H9 (cell line): ENCODE measurements around the gene PMS1. TPM values are rescaled to one million over a fixed set of nuclear protein-coding genes. Genes with fewer than 3 reads are reported as not detected.
A peak's percentile ranks its signal among the peaks of the same experiment; 100 is the strongest.

Experiments
- DNase-seq: peaks from one replicate; pipeline ENCODE4 v3.0.0-alpha.2; 2017
- H2AFZ ChIP-seq: one replicate; pipeline ENCODE4 v1.6.1; 2013; ENCODE audit warnings: mild to moderate bottlenecking, low read length, control low read depth, moderate library complexity
- H2AK5ac ChIP-seq: 2 replicates; pipeline ENCODE4 v1.6.1; 2013; ENCODE audit warnings: low read length, control low read depth, mixed read lengths; ENCODE audit not compliant: insufficient read length
- H2BK120ac ChIP-seq: one replicate; pipeline ENCODE4 v1.6.1; 2013; ENCODE audit warnings: low read depth, mild to moderate bottlenecking, low read length, control low read depth, inconsistent platforms; ENCODE audit not compliant: poor library complexity, severe bottlenecking
- H2BK12ac ChIP-seq: 2 replicates; pipeline ENCODE4 v1.6.1; 2013; ENCODE audit warnings: low read length, control low read depth, mixed read lengths, low read depth; ENCODE audit not compliant: insufficient read length
- H2BK15ac ChIP-seq: 2 replicates; pipeline ENCODE4 v1.6.1; 2013; ENCODE audit warnings: low read depth, low read length, control low read depth
- H2BK20ac ChIP-seq: one replicate; pipeline ENCODE4 v1.6.1; 2013; ENCODE audit warnings: low read depth, mild to moderate bottlenecking, low read length, control low read depth, inconsistent platforms; ENCODE audit not compliant: poor library complexity, severe bottlenecking
- H2BK5ac ChIP-seq: 2 replicates; pipeline ENCODE4 v1.6.1; 2013; ENCODE audit warnings: low read length, control low read depth, mixed read lengths; ENCODE audit not compliant: insufficient read length
- H3K14ac ChIP-seq: 2 replicates; pipeline ENCODE4 v1.6.1; 2013; ENCODE audit warnings: low read length, control low read depth; ENCODE audit not compliant: insufficient read depth
- H3K18ac ChIP-seq: 2 replicates; pipeline ENCODE4 v1.6.1; 2013; ENCODE audit warnings: low read depth, mild to moderate bottlenecking, mixed read lengths, low read length, control low read depth; ENCODE audit not compliant: insufficient read length
- H3K23ac ChIP-seq: 2 replicates; pipeline ENCODE4 v1.6.1; 2013; ENCODE audit warnings: low read length, control low read depth, mixed read lengths, low read depth; ENCODE audit not compliant: insufficient read length
- H3K23me2 ChIP-seq: 2 replicates; pipeline ENCODE4 v1.6.1; 2013; ENCODE audit warnings: low read depth, mild to moderate bottlenecking, mixed read lengths, low read length, control low read depth; ENCODE audit not compliant: insufficient read length, poor library complexity, severe bottlenecking
- H3K27ac ChIP-seq: 2 replicates; pipeline ENCODE4 v1.5.1; 2013; ENCODE audit warnings: low read length, control low read depth, mixed read lengths, low read depth; ENCODE audit not compliant: insufficient read length
- H3K27me3 ChIP-seq: 2 replicates; pipeline ENCODE4 v1.6.1; 2013; ENCODE audit warnings: low read length, control low read depth, inconsistent platforms; ENCODE audit not compliant: insufficient read depth
- H3K4ac ChIP-seq: 2 replicates; pipeline ENCODE4 v1.6.1; 2013; ENCODE audit warnings: low read depth, mild to moderate bottlenecking, control low read depth, inconsistent platforms, low read length, moderate library complexity
- H3K4me1 ChIP-seq: 2 replicates; pipeline ENCODE4 v1.6.1; 2013; ENCODE audit warnings: low read length, control low read depth, inconsistent platforms; ENCODE audit not compliant: insufficient read depth
- H3K4me2 ChIP-seq: 2 replicates; pipeline ENCODE4 v1.6.1; 2013; ENCODE audit warnings: low read length, control low read depth, mixed read lengths; ENCODE audit not compliant: insufficient read length, insufficient read depth
- H3K56ac ChIP-seq: 2 replicates; pipeline ENCODE4 v1.6.1; 2013; ENCODE audit warnings: low read depth, mild to moderate bottlenecking, mixed read lengths, low read length, control low read depth; ENCODE audit not compliant: insufficient read length
- H3K79me1 ChIP-seq: 2 replicates; pipeline ENCODE4 v1.6.1; 2013; ENCODE audit warnings: low read depth, mild to moderate bottlenecking, moderate library complexity, low read length, control low read depth, inconsistent platforms; ENCODE audit not compliant: insufficient read depth, poor library complexity, severe bottlenecking
- H3K79me2 ChIP-seq: 2 replicates; pipeline ENCODE4 v1.6.1; 2013; ENCODE audit warnings: low read length, control low read depth, inconsistent platforms; ENCODE audit not compliant: insufficient read depth
- H3K9ac ChIP-seq: 2 replicates; pipeline ENCODE4 v1.6.1; 2013; ENCODE audit warnings: low read length, control low read depth, mixed read lengths; ENCODE audit not compliant: insufficient read length; ENCODE audit errors: extremely low read depth
- H3K9me3 ChIP-seq: one replicate; pipeline ENCODE4 v1.6.1; 2013; ENCODE audit warnings: low read depth, low read length, inconsistent platforms; ENCODE audit not compliant: control insufficient read depth
- H3T11ph ChIP-seq: one replicate; pipeline ENCODE4 v1.6.1; 2013; ENCODE audit warnings: mild to moderate bottlenecking, low read length, control low read depth, inconsistent platforms
- H4K20me1 ChIP-seq: one replicate; pipeline ENCODE4 v1.6.1; 2013; ENCODE audit not compliant: control insufficient read depth, insufficient read length, insufficient read depth
- H4K5ac ChIP-seq: 2 replicates; pipeline ENCODE4 v1.6.1; 2013; ENCODE audit warnings: low read depth, mild to moderate bottlenecking, mixed read lengths, low read length, control low read depth; ENCODE audit not compliant: insufficient read length
- H4K8ac ChIP-seq: replicated peaks from 2 replicates; pipeline ENCODE4 v1.6.1; 2013; ENCODE audit warnings: low read length, control low read depth, mixed read lengths, low read depth; ENCODE audit not compliant: insufficient read length
- H4K91ac ChIP-seq: 2 replicates; pipeline ENCODE4 v1.6.1; 2013; ENCODE audit warnings: low read depth, mild to moderate bottlenecking, moderate library complexity, mixed read lengths, low read length, control low read depth; ENCODE audit not compliant: insufficient read length
- H3K27ac Mint-ChIP-seq, 3 experiments: 2 replicates in 2 of 3; 3 replicates in 1 of 3; pipeline ENCODE4 v1.8.0; 2020 to 2021; ENCODE audit warnings: mixed read lengths in 3 of 3, mild to moderate bottlenecking in 1 of 3, moderate library complexity in 1 of 3
- H3K27me3 Mint-ChIP-seq: 2 replicates; pipeline ENCODE4 v1.8.0; 2021; ENCODE audit warnings: low read depth, mild to moderate bottlenecking, moderate library complexity, mixed read lengths
- H3K36me3 Mint-ChIP-seq, 3 experiments: 2 replicates in 2 of 3; 3 replicates in 1 of 3; pipeline ENCODE4 v1.8.0; 2020 to 2021; ENCODE audit warnings: low read depth in 3 of 3, mixed read lengths in 3 of 3; ENCODE audit not compliant: insufficient read depth in 1 of 3
- H3K4me1 Mint-ChIP-seq, 2 experiments: 2 replicates each; pipeline ENCODE4 v1.8.0; 2020; ENCODE audit warnings: mixed read lengths in 2 of 2
- H3K4me3 Mint-ChIP-seq, 2 experiments: 2 replicates in 1 of 2; 3 replicates in 1 of 2; pipeline ENCODE4 v1.8.0; 2020 to 2021; ENCODE audit warnings: mild to moderate bottlenecking in 2 of 2, mixed read lengths in 2 of 2, moderate library complexity in 1 of 2
- H3K9me3 Mint-ChIP-seq, 2 experiments: 2 replicates in 1 of 2; 3 replicates in 1 of 2; pipeline ENCODE4 v1.8.0; 2020; ENCODE audit warnings: mild to moderate bottlenecking in 2 of 2, mixed read lengths in 2 of 2, moderate library complexity in 1 of 2
- CTCF ChIP-seq: fragments of 200-600 bp; sonication (generic); conservative IDR thresholded peaks from 3 replicates; pipeline ENCODE4 v1.8.0; 2021; ENCODE audit warnings: antibody characterized with exemption, mild to moderate bottlenecking
- WGBS: extraction: QIAGEN DNeasy Blood & Tissue Kit; methylation state at CpG from one replicate; pipeline ENCODE4 v1.1.7; 2013; ENCODE audit warnings: missing lambda C conversion rate, low lambda C conversion rate, mixed read lengths; ENCODE audit not compliant: insufficient read length; ENCODE audit errors: extremely low coverage; 5-methylcytosine and 5-hydroxymethylcytosine counted together
- long read RNA-seq: library from polyadenylated mRNA; unstranded; transcript quantifications from one replicate; pipeline ENCODE4 v2.0.0, GENCODE V29; 2020
- total RNA-seq: library from RNA; stranded (reverse); gene quantifications from 2 replicates; pipeline ENCODE4 v1.2.1, GENCODE V29; 2021

PMS1 gene
- total RNA-seq = 41.7 and 47.2 TPM in 2 replicates
- long read RNA-seq, transcript PMS1-215 (12 exons, 2,576 nt) = minor isoform, 7 of 172 reads
- long read RNA-seq, transcript PMS1-213 (13 exons, 3,225 nt) = major isoform, 30 of 172 reads
- long read RNA-seq, partial matches to known transcripts = 71 of 172 reads
- long read RNA-seq, other reads (novel, unspliced or antisense) = 61 of 172 reads

GRCh38 chr2:189783927-189784867 lies at the start of gene PMS1, which contains the start of gene ORMDL1:
Gene PMS1 (plus strand): TSS chr2:189784450. CDS start chr2:189791810, 7,360 bp downstream.
Gene ORMDL1 (minus strand): TSS chr2:189784339. CDS start chr2:189782595, 1,744 bp downstream.
- Histone ChIP-seq H3K23me2 (peaks cover 9% of the 10 kb centered on the region), H3K18ac (peak within 1 kb of the TSS; percentile 94), H3K9ac (peak within 1 kb of the TSS; percentile 90), H2BK12ac (no peak within 1 kb of the TSS), H4K91ac (no peak within 1 kb of the TSS), H3K27ac (peak within 1 kb of the TSS; percentile 37), H2BK5ac (no peak within 1 kb of the TSS), H3K4me2 (peak within 1 kb of the TSS; percentile 63), H3K79me1 (peaks cover 7% of the 10 kb centered on the region), H3K56ac (no peak within 1 kb of the TSS), H4K20me1 (no peaks in the 10 kb centered on the region), H2AFZ (no peak within 1 kb of the TSS), H3K27me3 (no peaks in the 10 kb centered on the region), H3T11ph (no peak within 1 kb of the TSS), H3K79me2 (peaks cover 25% of the 10 kb centered on the region), H2BK15ac (no peak within 1 kb of the TSS), H3K9me3 (no peaks in the 10 kb centered on the region), H4K8ac (no peak within 1 kb of the TSS), H4K5ac (peak within 1 kb of the TSS; percentile 37), H2BK20ac (no peak within 1 kb of the TSS), H3K23ac (no peak within 1 kb of the TSS), H2AK5ac (no peak within 1 kb of the TSS), H2BK120ac (no peak within 1 kb of the TSS), H3K4me1 (no peaks in the 10 kb centered on the region; the same call in 1 of the 2 replicates), H3K14ac (peak within 1 kb of the TSS; percentile 99), H3K4ac (no peak within 1 kb of the TSS)
- no CpG with 5 or more reads among the region's 96 CpGs for WGBS
- Mint-ChIP-seq H3K9me3 (no peaks in the 10 kb centered on the region), H3K27me3 (no peaks in the 10 kb centered on the region), H3K4me3 (peak within 1 kb of the TSS; percentile 88 to 90), H3K4me1 (peaks cover 19 to 25% of the 10 kb centered on the region in 2 experiments), H3K27ac (peak within 1 kb of the TSS; percentile 89 to 97 (median 96)), H3K36me3 (peaks cover 26 to 53% (median 49%) of the 10 kb centered on the region in 3 experiments)
- DNase-seq = peak; percentile 95
- TF ChIP-seq CTCF = no peak
